Transverse colon (tissue), 4 donors: Measurements from ENCODE around the gene OPA3. TPM values are rescaled to one million over a fixed set of nuclear protein-coding genes. Genes with fewer than 3 reads are reported as not detected.

Source experiments
- DNase-seq: peaks from one replicate; pipeline ENCODE4 v3.0.0-alpha.2; 2019
- H3K27ac ChIP-seq, 4 donors: fragments of 200-600 bp; sonication (generic); 2 replicates each; pipeline ENCODE4 v1.5.1; 2016 to 2018; ENCODE audit warnings: inconsistent platforms in 4 of 4
- H3K27me3 ChIP-seq: fragments of 200-600 bp; sonication (generic); 2 replicates; pipeline ENCODE4 v1.5.1; 2017; ENCODE audit warnings: inconsistent platforms
- H3K36me3 ChIP-seq, 4 donors: fragments of 200-600 bp; sonication (generic); 2 replicates each; pipeline ENCODE4 v1.5.1; 2017 to 2019; ENCODE audit warnings: inconsistent platforms in 4 of 4
- H3K4me1 ChIP-seq, 4 donors: fragments of 200-600 bp; sonication (generic); 2 replicates each; pipeline ENCODE4 v1.5.1; 2017 to 2020; ENCODE audit warnings: inconsistent platforms in 4 of 4
- H3K4me3 ChIP-seq, 4 donors: fragments of 200-600 bp; sonication (generic); 1 replicate in 1 of 4; 2 replicates in 3 of 4; pipeline versions ENCODE4 v1.5.1 to v1.6.1; 2017 to 2019; ENCODE audit warnings: inconsistent platforms in 4 of 4
- H3K9me3 ChIP-seq, 2 donors: fragments of 200-600 bp; sonication (generic); 2 replicates each; pipeline ENCODE4 v1.5.1; 2017 to 2019; ENCODE audit warnings: inconsistent platforms in 2 of 2
- EP300 ChIP-seq: sonication (generic); formaldehyde crosslinking; IDR thresholded peaks from one replicate; pipeline ENCODE4 v1.6.1; 2017; ENCODE audit warnings: antibody characterized with exemption, low read depth
- POLR2A ChIP-seq: fragments of 450-650 bp; IDR thresholded peaks from one replicate; pipeline ENCODE4 v1.6.1; 2016; ENCODE audit warnings: antibody characterized with exemption, mild to moderate bottlenecking, moderate library complexity
- POLR2AphosphoS5 ChIP-seq, 3 donors: sonication (generic); formaldehyde crosslinking; IDR thresholded peaks; one replicate each; pipeline ENCODE4 v1.6.1; 2016; ENCODE audit warnings: antibody characterized with exemption in 3 of 3
- WGBS, 2 donors: methylation state at CpG; one replicate each; pipeline ENCODE4 v1.1.5; 2018; ENCODE audit warnings: low coverage in 1 of 2; 5-methylcytosine and 5-hydroxymethylcytosine counted together
- in situ Hi-C, 4 donors: fragments of 200-750 bp; cut with MboI; loops; one replicate each; pipeline versions ENCODE4 v1.15.0 to v1.15.1; 2017; ENCODE audit warnings: low sequenced_read_pairs in 3 of 4, low pct_ligation_motif_present in 1 of 4, low pct_unique_long_range_greater_than_20kb in 1 of 4
- intact Hi-C: fragments of 100-400 bp; cut with DNase I; formaldehyde crosslinking; loops from one replicate; pipeline ENCODE4 v1.15.1; 2023; ENCODE audit warnings: low total_unique reads
- total RNA-seq, 4 donors: library from RNA; depleted of rRNA; stranded (reverse); fragments of >200 nt; gene quantifications; one replicate each; pipeline ENCODE4 v1.1.0, GENCODE V29; 2016
- TF ChIP-seq, protein P1 (sequence below), 5 experiments: fragments of 200-600 bp in 3 of 5; fragments of 450-650 bp in 2 of 5; sonication (generic) in 3 of 5; IDR thresholded peaks; 1 replicate in 2 of 5; 2 replicates in 3 of 5; pipeline ENCODE4 v1.5.1; 2016 to 2017; ENCODE audit warnings: antibody characterized with exemption in 5 of 5, inconsistent platforms in 3 of 5, mild to moderate bottlenecking in 2 of 5, moderate library complexity in 1 of 5

OPA3 gene
- total RNA-seq, 4 donors from 2014 or later = 6.7 to 10.8 (median 8.6) TPM

DNA sequence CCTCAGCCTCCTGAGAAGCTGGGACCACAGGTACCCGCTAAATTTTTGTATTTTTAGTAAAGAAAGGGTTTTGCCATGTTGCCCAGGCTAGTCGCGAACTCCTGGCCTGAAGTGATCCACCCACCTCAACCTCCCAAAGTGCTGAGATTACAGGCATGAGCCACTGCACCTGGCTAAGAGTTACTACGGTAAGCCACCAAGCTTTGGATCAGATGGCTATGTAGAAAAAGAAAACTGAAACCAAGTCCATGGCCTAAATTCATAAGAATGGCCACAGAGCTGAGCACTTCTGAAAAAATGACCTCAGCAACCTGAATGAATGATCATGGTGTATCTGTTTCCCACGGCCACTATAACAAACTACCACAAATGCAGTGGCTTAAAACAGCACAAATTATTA, 9.4 kb downstream of the OPA3 start:
- in situ Hi-C loops = no loop called here
- H3K4me1 ChIP-seq = peaks cover 9 to 40% (median 31%) of the 10 kb centered on the region in 4 donors
- no peaks in the 10 kb centered on the region for H3K36me3 ChIP-seq
- H3K9me3 ChIP-seq = no peaks in the 10 kb centered on the region
- DNase-seq = no peak
- H3K27me3 ChIP-seq = no peaks in the 10 kb centered on the region
- peak overlapping the region in 3 of 4 donors; percentile 11 to 85 (median 78) for H3K27ac ChIP-seq
- intact Hi-C loops = no loop called here
- TF ChIP-seq POLR2A (no peak), POLR2AphosphoS5 (IDR thresholded peaks at IDR 0.05) (no peak), EP300 (no peak)
- TF ChIP-seq, protein P1, sequence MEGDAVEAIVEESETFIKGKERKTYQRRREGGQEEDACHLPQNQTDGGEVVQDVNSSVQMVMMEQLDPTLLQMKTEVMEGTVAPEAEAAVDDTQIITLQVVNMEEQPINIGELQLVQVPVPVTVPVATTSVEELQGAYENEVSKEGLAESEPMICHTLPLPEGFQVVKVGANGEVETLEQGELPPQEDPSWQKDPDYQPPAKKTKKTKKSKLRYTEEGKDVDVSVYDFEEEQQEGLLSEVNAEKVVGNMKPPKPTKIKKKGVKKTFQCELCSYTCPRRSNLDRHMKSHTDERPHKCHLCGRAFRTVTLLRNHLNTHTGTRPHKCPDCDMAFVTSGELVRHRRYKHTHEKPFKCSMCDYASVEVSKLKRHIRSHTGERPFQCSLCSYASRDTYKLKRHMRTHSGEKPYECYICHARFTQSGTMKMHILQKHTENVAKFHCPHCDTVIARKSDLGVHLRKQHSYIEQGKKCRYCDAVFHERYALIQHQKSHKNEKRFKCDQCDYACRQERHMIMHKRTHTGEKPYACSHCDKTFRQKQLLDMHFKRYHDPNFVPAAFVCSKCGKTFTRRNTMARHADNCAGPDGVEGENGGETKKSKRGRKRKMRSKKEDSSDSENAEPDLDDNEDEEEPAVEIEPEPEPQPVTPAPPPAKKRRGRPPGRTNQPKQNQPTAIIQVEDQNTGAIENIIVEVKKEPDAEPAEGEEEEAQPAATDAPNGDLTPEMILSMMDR (IDR thresholded peaks at IDR 0.05) = no peak
- 71 to 83% methylated on average over 2 to 5 of the region's 5 CpGs for WGBS, 2 donors
- no peak overlapping the region for H3K4me3 ChIP-seq

DNA sequence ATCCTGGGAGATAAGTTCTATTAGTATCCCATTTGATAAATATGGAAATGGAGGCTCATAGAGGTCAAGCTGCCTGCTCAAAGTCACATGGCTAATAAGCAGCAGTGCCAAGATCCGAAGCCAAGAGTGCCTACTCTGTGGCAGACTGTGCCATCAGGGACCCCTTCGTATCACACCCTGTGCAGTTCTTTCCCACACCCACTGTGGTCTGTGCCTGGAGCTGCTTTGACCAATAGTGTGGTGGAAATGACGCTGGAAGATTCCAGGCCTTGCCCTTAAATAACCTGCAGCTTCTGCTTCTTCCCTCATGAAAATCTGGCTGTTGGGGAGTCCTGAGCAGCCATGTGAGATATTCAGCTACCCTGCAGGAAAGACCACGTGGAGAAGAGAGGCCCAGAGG, 10.1 kb downstream of the OPA3 start:
- H3K36me3 ChIP-seq = no peaks in the 10 kb centered on the region

DNA sequence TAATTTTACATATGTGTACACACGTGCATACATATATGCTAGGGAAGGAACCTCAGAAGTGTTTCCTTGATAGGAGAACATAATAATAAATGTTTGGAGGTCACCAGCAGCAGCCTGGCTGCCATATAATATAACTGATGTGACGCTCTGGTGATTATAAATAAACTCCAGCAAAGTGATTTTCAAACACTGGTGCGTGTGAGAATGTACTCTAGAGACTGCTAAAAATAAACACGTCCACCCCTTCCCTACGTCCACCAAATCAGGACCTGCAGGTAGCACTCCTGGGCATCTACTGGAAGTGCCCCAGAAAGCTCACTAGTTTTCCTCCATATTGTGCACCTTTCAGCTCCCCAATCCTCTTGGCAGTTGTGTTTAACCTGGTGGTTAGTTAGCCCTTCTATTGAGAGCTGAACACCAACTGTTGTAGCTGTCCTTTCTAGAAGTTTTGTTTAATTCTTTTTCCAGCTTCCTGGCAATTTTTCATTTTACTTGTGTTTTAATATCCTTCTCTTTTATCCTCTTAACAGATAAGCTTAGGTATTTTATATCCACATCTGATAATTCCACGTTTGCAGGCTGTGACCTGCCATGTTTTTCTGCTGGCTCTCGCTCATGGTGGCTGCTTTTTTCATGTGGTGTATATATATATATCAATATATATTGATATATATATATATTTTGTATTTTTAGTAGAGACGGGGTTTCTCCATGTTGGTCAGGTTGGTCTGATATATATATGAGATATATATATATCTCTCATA, 13.0 kb downstream of the OPA3 start:
- intact Hi-C loops (no loop called here), in situ Hi-C loops (no loop called here)
- Histone ChIP-seq H3K27me3 (no peaks in the 10 kb centered on the region), H3K4me3 (no peak overlapping the region), H3K4me1 (peaks cover 9 to 40% (median 24%) of the 10 kb centered on the region in 4 donors), H3K36me3 (no peaks in the 10 kb centered on the region), H3K9me3 (no peaks in the 10 kb centered on the region), H3K27ac (no peak overlapping the region)
- TF ChIP-seq, protein P1 (IDR thresholded peaks at IDR 0.05) = no peak
- TF ChIP-seq POLR2AphosphoS5 (IDR thresholded peaks at IDR 0.05) (no peak), POLR2A (no peak), EP300 (no peak)
- WGBS, 2 donors = 79 to 88% methylated on average over 8 of the region's 8 CpGs
- DNase-seq = no peak

More for the DNA sequence above, 10.1 kb downstream of the OPA3 start:
- no peak for TF ChIP-seq POLR2A
- no peak for TF ChIP-seq EP300
- TF ChIP-seq, protein P1 (IDR thresholded peaks at IDR 0.05) = no peak
- TF ChIP-seq POLR2AphosphoS5 (IDR thresholded peaks at IDR 0.05) = no peak
- intact Hi-C loops = no loop called here
- Histone ChIP-seq H3K27ac (peak overlapping the region in 1 of 4 donors; percentile 11), H3K27me3 (no peaks in the 10 kb centered on the region), H3K9me3 (no peaks in the 10 kb centered on the region), H3K4me1 (peaks cover 9 to 43% (median 34%) of the 10 kb centered on the region in 4 donors), H3K4me3 (no peak overlapping the region)
- 78% methylated on average over 4 of the region's 4 CpGs; no CpG with 5 or more reads in 1 of the 2 donors for WGBS, 2 donors
- in situ Hi-C loops = no loop called here
- no peak for DNase-seq

DNA sequence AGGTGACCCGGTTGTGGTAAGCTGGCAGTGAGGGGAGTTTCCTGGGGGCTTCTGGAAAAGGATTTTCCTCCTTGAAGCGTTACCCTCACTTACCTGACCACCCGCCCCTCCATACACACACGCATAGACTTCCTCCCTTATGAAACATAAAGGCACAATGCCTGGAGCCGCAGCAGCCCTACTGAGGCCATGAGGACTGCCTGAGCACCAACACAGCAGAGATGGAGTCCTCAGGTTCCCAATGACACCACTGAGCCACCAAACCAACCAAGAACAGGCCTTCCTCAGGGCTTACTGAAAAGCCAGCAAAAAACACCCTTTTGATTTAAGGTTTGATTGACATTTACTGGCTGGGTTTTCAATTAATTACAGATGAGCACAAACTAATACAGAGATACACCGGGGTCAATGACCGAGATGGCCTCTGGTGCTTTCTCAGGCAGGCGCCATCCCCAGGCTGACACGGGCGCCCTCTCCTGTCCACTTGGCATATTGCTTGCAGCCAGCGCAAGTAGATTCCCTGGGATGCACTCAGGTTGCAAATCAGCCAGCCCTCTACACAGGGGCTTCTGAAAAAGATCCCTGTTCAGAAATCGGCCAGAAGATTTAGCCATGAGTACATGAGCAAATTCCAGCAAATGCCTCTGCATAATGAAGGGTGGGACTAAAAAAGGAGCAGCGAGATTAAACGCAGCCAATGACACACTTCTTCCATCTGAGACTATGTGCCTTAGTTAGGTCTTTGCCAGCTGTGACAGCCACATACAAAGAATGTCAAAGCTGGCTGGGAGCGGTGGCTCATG, 14.8 kb downstream of the OPA3 start:
- H3K9me3 ChIP-seq = no peaks in the 10 kb centered on the region
- in situ Hi-C loops (no loop called here), intact Hi-C loops (no loop called here)
- TF ChIP-seq POLR2AphosphoS5 (IDR thresholded peaks at IDR 0.05) = no peak
- TF ChIP-seq, protein P1 (IDR thresholded peaks at IDR 0.05) = peak; percentile 76 to 84 (median 82)
- H3K4me3 ChIP-seq = no peak overlapping the region
- WGBS, 2 donors = 50 to 60% methylated on average over 1 to 15 of the region's 15 CpGs
- H3K36me3 ChIP-seq = no peaks in the 10 kb centered on the region
- H3K4me1 ChIP-seq = peaks cover 7 to 24% (median 13%) of the 10 kb centered on the region in 4 donors
- peak; percentile 87 for DNase-seq
- H3K27me3 ChIP-seq = no peaks in the 10 kb centered on the region
- no peak overlapping the region for H3K27ac ChIP-seq
